Karpas-422 (cell line): ENCODE results near the gene RFNG. TPM values are rescaled to one million over a fixed set of nuclear protein-coding genes. Genes with fewer than 3 reads are reported as not detected.

Source experiments
- DNase-seq: peaks from one replicate; pipeline ENCODE4 v3.0.0-alpha.2; 2015
- H2AFZ ChIP-seq: fragments of 200-600 bp; sonication (generic); 2 replicates; pipeline ENCODE4 v1.6.1; 2014; ENCODE audit warnings: antibody characterized with exemption, low read length, mixed read lengths
- H3K27ac ChIP-seq: fragments of 200-600 bp; sonication (generic); 2 replicates; pipeline ENCODE4 v1.5.1; 2014; ENCODE audit warnings: mild to moderate bottlenecking, low read length, moderate library complexity
- H3K27me3 ChIP-seq: fragments of 200-600 bp; sonication (generic); 2 replicates; pipeline ENCODE4 v1.6.1; 2014; ENCODE audit warnings: low read length, mixed read lengths
- H3K36me3 ChIP-seq: fragments of 200-600 bp; sonication (generic); 2 replicates; pipeline ENCODE4 v1.6.1; 2014; ENCODE audit warnings: low read length, mixed read lengths; ENCODE audit not compliant: insufficient read depth
- H3K4me1 ChIP-seq: fragments of 200-600 bp; sonication (generic); 2 replicates; pipeline ENCODE4 v1.6.1; 2014; ENCODE audit warnings: mild to moderate bottlenecking, low read length, mixed read lengths
- H3K4me2 ChIP-seq: fragments of 200-600 bp; sonication (generic); 2 replicates; pipeline ENCODE4 v1.6.1; 2014; ENCODE audit warnings: low read length, low read depth, mild to moderate bottlenecking; ENCODE audit not compliant: poor library complexity, severe bottlenecking
- H3K4me3 ChIP-seq: fragments of 200-600 bp; sonication (generic); 2 replicates; pipeline ENCODE4 v1.5.1; 2014; ENCODE audit warnings: mild to moderate bottlenecking, antibody characterized with exemption, low read length, mixed read lengths
- H3K79me2 ChIP-seq: fragments of 200-600 bp; sonication (generic); 2 replicates; pipeline ENCODE4 v1.6.1; 2014; ENCODE audit warnings: mild to moderate bottlenecking, low read length, mixed read lengths
- H3K9ac ChIP-seq: fragments of 200-600 bp; sonication (generic); 2 replicates; pipeline ENCODE4 v1.6.0; 2014; ENCODE audit warnings: low read length
- H3K9me2 ChIP-seq: fragments of 200-600 bp; sonication (generic), shearing (Covaris generic); replicated peaks from 2 replicates; pipeline ENCODE4 v1.6.0; 2014; ENCODE audit warnings: mild to moderate bottlenecking, low read length, moderate library complexity; ENCODE audit not compliant: insufficient read depth
- H3K9me3 ChIP-seq: fragments of 300-700, 200-600 bp; sonication (generic); 2 replicates; pipeline ENCODE4 v1.6.1; 2014; ENCODE audit warnings: low read length, mixed read lengths
- H4K20me1 ChIP-seq: fragments of 200-600 bp; sonication (generic); 2 replicates; pipeline ENCODE4 v1.6.1; 2014; ENCODE audit warnings: mild to moderate bottlenecking, antibody characterized with exemption, low read length, low read depth; ENCODE audit not compliant: insufficient read depth
- total RNA-seq: library from RNA; depleted of rRNA; stranded (reverse); fragments of >200 nt; shearing (Covaris generic); gene quantifications from 2 replicates; pipeline ENCODE4 v1.2.3, GENCODE V29; 2014; ENCODE audit warnings: low replicate concordance

The RFNG gene
- total RNA-seq, 1 experiment from 2014 or later: 16.5 TPM

GRCh38 chr17:82016875-82017459, 34.6 kb downstream of the RFNG start:
- H3K4me3 ChIP-seq: no peak overlapping the region

GRCh38 chr17:82016061-82016874, 35.3 kb downstream of the RFNG start:
- DNase-seq: no peak
- Histone ChIP-seq H3K9me3 (no peaks in the 10 kb centered on the region), H3K79me2 (peaks cover 1% of the 10 kb centered on the region), H2AFZ (no peak overlapping the region), H3K4me2 (no peak overlapping the region), H3K9ac (no peak overlapping the region), H3K27me3 (no peaks in the 10 kb centered on the region), H4K20me1 (peaks cover 3% of the 10 kb centered on the region; the same call in 1 of the 2 replicates), H3K4me1 (peaks cover 12% of the 10 kb centered on the region), H3K36me3 (no peaks in the 10 kb centered on the region), H3K4me3 (no peak overlapping the region), H3K9me2 (no peaks in the 10 kb centered on the region), H3K27ac (no peak overlapping the region)

More at GRCh38 chr17:82016875-82017459, 34.6 kb downstream of the RFNG start:
- H3K4me1 ChIP-seq: peaks cover 19% of the 10 kb centered on the region
- no peak overlapping the region for H3K9ac ChIP-seq
- no peak overlapping the region for H2AFZ ChIP-seq
- no peak overlapping the region for H3K27ac ChIP-seq
- peaks cover 8% of the 10 kb centered on the region for H3K79me2 ChIP-seq
- H3K4me2 ChIP-seq: no peak overlapping the region
- no peaks in the 10 kb centered on the region for H3K36me3 ChIP-seq
- DNase-seq: no peak
- no peaks in the 10 kb centered on the region for H3K9me3 ChIP-seq
- H3K9me2 ChIP-seq: no peaks in the 10 kb centered on the region
- no peaks in the 10 kb centered on the region for H3K27me3 ChIP-seq
- peaks cover 3% of the 10 kb centered on the region; the same call in 1 of the 2 replicates for H4K20me1 ChIP-seq

- Histone ChIP-seq H4K20me1 (peaks cover 3% of the 10 kb centered on the region; the same call in 1 of the 2 replicates), H2AFZ (no peak overlapping the region), H3K9me2 (no peaks in the 10 kb centered on the region), H3K27me3 (no peaks in the 10 kb centered on the region), H3K9me3 (no peaks in the 10 kb centered on the region), H3K4me1 (peaks cover 5% of the 10 kb centered on the region), H3K4me3 (no peak overlapping the region), H3K27ac (no peak overlapping the region), H3K36me3 (no peaks in the 10 kb centered on the region), H3K4me2 (no peak overlapping the region), H3K9ac (no peak overlapping the region), H3K79me2 (no peaks in the 10 kb centered on the region)
- DNase-seq: no peak
Observed at GRCh38 chr17:82015311-82015971, 36.2 kb downstream of the RFNG start.

- Histone ChIP-seq H3K27ac (no peak overlapping the region), H2AFZ (no peak overlapping the region), H3K9me2 (no peaks in the 10 kb centered on the region), H3K4me3 (no peak overlapping the region), H3K9ac (no peak overlapping the region), H3K27me3 (no peaks in the 10 kb centered on the region), H4K20me1 (peaks cover 3% of the 10 kb centered on the region; the same call in 1 of the 2 replicates), H3K9me3 (no peaks in the 10 kb centered on the region), H3K4me2 (no peak overlapping the region), H3K79me2 (no peaks in the 10 kb centered on the region), H3K4me1 (no peaks in the 10 kb centered on the region), H3K36me3 (no peaks in the 10 kb centered on the region)
- no peak for DNase-seq
Observed at GRCh38 chr17:82014971-82015310, 36.7 kb downstream of the RFNG start.

GRCh38 chr17:82014432-82014831, 37.2 kb downstream of the RFNG start:
- H3K9me3 ChIP-seq: no peaks in the 10 kb centered on the region
- H3K27ac ChIP-seq: no peak overlapping the region
- peaks cover under 1% of the 10 kb centered on the region; the same call in 1 of the 2 replicates for H4K20me1 ChIP-seq
- no peak overlapping the region for H2AFZ ChIP-seq
- no peaks in the 10 kb centered on the region for H3K79me2 ChIP-seq
- H3K4me1 ChIP-seq: no peaks in the 10 kb centered on the region
- H3K9ac ChIP-seq: no peak overlapping the region
- no peaks in the 10 kb centered on the region for H3K36me3 ChIP-seq
- H3K4me2 ChIP-seq: no peak overlapping the region
- H3K9me2 ChIP-seq: no peaks in the 10 kb centered on the region
- DNase-seq: no peak
- no peak overlapping the region for H3K4me3 ChIP-seq
- no peaks in the 10 kb centered on the region for H3K27me3 ChIP-seq

- no peaks in the 10 kb centered on the region for H3K79me2 ChIP-seq
- no peaks in the 10 kb centered on the region for H4K20me1 ChIP-seq
- H3K27ac ChIP-seq: no peak overlapping the region
- no peaks in the 10 kb centered on the region for H3K27me3 ChIP-seq
- H3K4me3 ChIP-seq: no peak overlapping the region
- H3K36me3 ChIP-seq: no peaks in the 10 kb centered on the region
- H3K9ac ChIP-seq: no peak overlapping the region
- no peaks in the 10 kb centered on the region for H3K4me1 ChIP-seq
- H2AFZ ChIP-seq: no peak overlapping the region
- H3K9me3 ChIP-seq: no peaks in the 10 kb centered on the region
- H3K9me2 ChIP-seq: no peaks in the 10 kb centered on the region
- no peak for DNase-seq
- no peak overlapping the region for H3K4me2 ChIP-seq
Observed at GRCh38 chr17:82013772-82014321, 37.8 kb downstream of the RFNG start.

GRCh38 chr17:82013341-82013740, 38.3 kb downstream of the RFNG start:
- Histone ChIP-seq H3K4me2 (no peak overlapping the region), H4K20me1 (no peaks in the 10 kb centered on the region), H3K27ac (no peak overlapping the region), H2AFZ (no peak overlapping the region), H3K9me2 (no peaks in the 10 kb centered on the region), H3K4me1 (no peaks in the 10 kb centered on the region), H3K27me3 (no peaks in the 10 kb centered on the region), H3K9me3 (no peaks in the 10 kb centered on the region), H3K36me3 (no peaks in the 10 kb centered on the region), H3K9ac (no peak overlapping the region), H3K4me3 (no peak overlapping the region), H3K79me2 (no peaks in the 10 kb centered on the region)
- DNase-seq: no peak
